Stimulated activated CD4-positive, alpha-beta T cell treated with anti-CD3 and anti-CD28 coated beads, Interleukin-1b, Interleukin-23, amount 100 ng/mL, for 24 hours (primary cell): ENCODE results near the gene KLHL17.
"Not testable (repeated sequence)": the region's sequence is repeated elsewhere in the genome, so short reads cannot be mapped to it uniquely, and the experiment has no call there.

Source experiments
- DNase-seq, 4 experiments: peaks; one replicate each; pipeline ENCODE4 v3.0.0-alpha.2; 2020; ENCODE audit warnings: low read depth in 4 of 4, low spot score in 1 of 4

The KLHL17 gene

DNA sequence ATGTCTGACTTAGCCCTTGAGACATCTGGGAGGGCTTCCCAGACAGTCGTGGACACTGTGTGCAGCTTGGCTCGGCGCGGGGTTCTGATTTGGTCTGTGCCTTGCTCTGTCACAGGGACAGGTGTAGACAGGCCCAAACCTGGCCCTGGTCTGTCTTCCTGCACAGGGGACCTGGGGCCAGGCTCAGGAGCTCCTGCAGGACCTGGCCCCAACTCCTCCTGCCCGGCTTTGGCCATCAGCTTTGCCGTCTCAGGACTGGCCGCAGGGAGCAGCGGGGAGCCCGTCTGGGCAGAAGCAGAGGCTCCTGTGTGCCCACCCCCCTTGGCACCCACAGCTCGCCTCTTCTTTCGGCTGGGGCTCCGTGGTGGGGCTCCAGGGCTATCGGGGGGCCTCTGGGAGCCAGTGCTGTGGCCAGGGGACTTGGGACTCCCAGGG lies 19.8 kb downstream of the KLHL17 start:
- DNase-seq = no peak

DNA sequence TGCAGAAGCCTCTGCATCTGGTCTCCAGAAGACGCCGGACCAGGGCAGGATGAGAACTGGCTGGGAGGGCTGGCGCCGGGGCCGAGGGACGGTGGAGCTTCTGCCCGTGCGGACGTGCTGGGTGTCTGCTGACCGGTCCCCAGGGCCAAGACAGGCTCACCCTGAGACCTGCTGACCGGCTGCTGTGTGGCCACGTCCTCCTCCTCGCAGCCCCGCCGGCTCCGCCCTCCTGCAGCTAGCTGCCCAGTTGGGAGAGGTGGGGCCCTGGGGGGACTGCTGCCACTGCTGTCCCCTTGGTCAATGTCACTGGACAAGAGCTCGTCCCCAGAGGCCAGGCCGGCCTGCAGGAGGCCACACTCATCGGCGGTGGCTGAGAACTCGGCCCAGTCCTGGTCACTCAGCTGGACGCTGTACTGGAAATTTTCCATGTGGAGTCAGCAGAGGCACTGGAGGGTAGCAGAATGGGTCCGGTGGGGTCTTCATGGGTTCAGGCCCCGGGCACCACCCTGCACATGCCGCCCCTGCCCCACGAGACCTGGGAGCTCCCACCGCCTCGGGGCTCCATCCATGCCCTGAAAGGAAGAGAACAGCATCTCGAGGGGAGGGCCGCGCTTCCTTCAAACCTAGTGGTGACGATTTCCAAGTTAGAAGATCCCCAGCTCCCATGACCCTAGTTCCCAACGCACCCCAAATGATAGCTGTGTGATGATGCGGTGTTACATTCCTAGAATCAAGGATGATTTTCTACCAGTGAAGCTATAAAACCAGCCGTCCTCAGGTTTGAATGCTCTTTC lies 20.4 kb downstream of the KLHL17 start:
- DNase-seq = no peak

- DNase-seq = no peak
Observed at GRCh38 chr1:981491-981954, 21.1 kb downstream of the KLHL17 start.

DNA sequence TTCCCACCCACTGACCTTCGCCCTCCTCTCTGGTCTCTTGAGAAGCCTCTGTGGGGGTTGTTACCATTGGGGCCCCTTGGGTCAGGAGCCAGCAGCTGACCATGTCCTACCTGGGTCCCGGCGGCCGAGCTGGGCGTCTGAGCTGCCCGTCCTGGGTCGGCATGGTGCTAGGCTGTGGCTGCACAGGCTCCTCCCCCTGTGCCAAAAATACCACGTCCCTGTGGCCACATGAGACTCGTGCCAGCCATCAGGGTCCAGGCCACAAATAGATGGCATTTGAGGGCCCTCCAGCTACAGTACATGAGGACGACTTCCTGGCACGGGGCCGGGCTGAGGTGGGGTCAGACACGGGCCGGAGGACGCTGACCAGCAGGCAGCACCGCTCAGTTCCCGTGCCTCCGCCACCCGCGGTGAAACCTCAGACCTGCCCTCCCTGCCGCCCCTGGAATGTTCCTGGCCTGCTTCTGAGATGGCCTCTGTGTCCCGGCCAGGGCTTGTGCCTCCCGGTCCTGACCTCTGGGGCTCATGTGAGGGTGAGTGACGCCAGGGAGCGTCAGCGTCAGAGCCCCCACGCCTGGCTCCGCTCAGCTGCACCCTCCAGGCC lies 21.7 kb downstream of the KLHL17 start, which contains the start of gene PERM1:
PERM1 (minus strand) TSS at position 139 of the 604 bp plus-strand sequence. CDS start 1,064 bp downstream, outside the sequence.
- DNase-seq = no peak

GRCh38 chr1:982765-983436 lies 22.5 kb downstream of the KLHL17 start:
- no peak for DNase-seq

GRCh38 chr1:983798-984475 lies 23.6 kb downstream of the KLHL17 start:
- DNase-seq = peak in 2 of 4 experiments; percentile 43 to 50

GRCh38 chr1:984476-984814 lies 24.1 kb downstream of the KLHL17 start:
- no peak for DNase-seq

DNA sequence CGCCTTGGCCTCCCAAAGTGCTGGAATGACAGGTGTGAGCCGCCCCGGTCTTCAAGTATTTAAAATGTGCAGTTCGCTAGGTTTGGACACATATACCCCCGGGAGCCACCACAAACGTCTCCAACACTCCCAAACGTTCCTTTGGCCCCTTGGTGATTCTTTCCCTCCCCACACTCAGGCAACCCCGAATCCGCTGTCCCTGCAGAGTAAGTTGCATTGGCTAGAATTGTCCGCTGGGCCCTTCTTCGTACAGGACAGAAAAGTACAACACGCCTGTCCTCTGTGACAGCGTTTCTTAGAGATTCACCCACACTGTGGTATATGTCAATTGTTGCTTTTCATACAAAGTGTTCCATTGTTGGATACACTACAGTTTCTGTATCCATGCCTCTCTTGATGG lies 24.7 kb downstream of the KLHL17 start:
- no peak for DNase-seq

DNA sequence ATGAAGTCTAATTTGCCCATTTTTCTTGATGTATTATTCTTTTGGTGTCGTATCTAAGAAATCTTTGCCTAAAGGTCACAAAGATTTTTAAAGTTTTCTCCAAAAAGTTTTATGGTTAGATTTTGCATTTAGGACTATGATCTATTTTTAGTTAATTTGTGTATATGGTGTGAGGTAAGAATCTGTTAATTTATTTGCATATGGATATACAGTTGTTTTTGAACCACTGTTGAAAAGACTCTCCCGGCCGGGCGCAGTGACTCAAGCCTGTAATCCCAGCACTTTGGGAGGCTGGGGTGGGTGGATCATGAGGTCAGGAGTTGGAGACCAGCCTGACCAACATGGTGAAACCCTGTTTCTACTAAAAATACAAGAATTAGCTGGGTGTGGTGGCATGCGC lies 27.7 kb downstream of the KLHL17 start:
- DNase-seq = not testable (repeated sequence)

GRCh38 chr1:991275-991674 lies 30.9 kb downstream of the KLHL17 start:
- DNase-seq = not testable (repeated sequence)

DNA sequence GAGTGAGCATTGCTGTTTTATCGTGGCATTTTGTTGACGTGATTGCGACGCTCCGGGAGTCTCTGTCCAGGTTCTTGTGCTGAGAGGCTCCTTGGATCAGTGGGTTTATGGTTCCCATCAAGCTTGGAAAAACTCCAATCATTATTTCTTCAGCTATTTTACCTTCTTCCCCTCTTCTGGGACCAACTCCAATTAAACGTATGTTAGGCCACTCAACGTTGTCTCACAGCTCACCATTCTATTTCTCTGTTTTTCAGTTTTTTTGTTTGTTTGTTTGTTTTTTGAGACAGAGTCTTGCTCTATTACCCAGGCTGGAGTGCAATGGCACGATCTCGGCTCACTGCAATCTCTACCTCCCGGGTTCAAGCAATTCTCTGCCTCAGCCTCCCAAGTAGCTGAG lies 31.5 kb downstream of the KLHL17 start:
- DNase-seq = no peak

GRCh38 chr1:992362-992761 lies 32.0 kb downstream of the KLHL17 start:
- no peak for DNase-seq

GRCh38 chr1:993379-993995 lies 33.1 kb downstream of the KLHL17 start:
- no peak for DNase-seq

GRCh38 chr1:994546-994945 lies 34.2 kb downstream of the KLHL17 start:
- not testable (repeated sequence) for DNase-seq

- no peak for DNase-seq
Observed at GRCh38 chr1:995665-996633, 35.6 kb downstream of the KLHL17 start.

DNA sequence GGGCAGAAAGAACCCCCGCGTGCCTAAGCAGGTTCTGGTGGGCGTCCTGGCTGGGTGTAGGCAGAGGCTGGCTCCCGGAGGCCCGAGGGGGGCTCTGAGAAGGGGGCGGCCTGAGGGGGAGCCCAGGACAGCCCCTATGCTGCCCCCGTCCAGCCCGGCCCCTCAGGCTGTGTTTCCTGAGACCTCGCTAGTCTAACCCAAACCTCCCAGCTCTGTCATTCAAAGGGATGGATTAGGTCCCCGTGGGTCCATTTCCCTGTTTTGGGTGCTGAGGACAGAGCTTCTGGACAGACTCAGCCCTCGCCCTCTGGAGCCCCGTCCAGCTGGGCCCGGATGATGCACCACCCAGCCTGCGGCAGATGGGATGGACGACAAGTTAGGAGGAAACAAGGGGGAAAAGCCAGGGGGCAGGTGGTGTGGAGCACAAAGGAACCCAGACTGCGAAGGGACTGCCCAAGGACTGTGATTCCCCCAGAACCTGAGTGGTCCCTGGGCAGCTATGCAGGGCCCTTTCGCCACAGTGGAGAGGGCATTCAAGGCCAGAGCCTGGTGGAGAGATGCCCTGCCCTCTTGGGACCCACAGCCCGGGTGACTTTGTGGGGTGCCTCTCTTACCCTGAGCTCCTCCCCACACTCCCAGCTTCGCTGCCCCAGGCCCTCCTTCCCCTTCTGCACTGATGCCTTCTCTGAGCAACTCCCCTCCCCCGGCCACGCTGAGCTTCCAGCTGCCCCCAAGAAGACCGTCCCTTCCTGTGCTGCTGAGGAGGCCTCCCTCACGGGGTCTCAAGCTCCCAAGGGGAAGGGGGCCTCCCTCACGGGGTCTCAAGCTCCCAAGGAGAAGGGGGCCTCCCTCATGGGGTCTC lies 36.7 kb downstream of the KLHL17 start:
- no peak for DNase-seq

DNA sequence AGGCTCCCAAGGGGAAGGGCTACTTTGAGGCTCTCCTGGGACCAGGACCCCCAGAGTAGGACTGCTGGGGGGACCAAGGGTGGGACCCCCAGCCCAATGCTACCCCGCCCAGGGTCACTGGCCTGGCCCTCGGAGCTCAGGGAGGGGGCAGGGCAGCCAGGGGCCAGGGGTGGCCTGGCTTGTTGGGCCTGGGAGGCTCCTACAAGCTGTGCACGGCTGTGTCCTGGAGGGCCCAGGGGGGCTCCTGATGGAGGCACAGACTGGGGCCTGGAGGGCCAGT lies 37.3 kb downstream of the KLHL17 start:
- DNase-seq = no peak

GRCh38 chr1:997993-998744 lies 37.8 kb downstream of the KLHL17 start:
- DNase-seq = no peak

DNA sequence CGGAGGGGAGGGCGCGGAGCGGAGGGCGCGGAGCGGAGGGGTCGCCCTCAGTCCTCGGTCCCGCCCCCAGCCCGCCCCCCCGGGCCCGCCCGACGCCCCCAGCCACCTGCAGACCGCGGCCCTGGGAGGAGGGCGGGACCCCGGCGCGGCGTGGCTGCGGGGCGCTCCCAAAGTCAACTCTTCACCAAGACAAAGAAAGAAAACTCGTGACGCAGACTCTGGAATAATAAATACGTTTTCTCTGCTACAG lies 38.3 kb downstream of the KLHL17 start:
- no peak for DNase-seq
